Heart left ventricle (tissue), 13 donors: Measurements from ENCODE around the gene RSPRY1.

ENCODE experiments used
- POLR2A ChIP-seq, 2 donors: fragments of 450-650 bp; IDR thresholded peaks; one replicate each; pipeline ENCODE4 v1.6.1; 2017; ENCODE audit warnings: antibody characterized with exemption in 2 of 2, mild to moderate bottlenecking in 2 of 2, moderate library complexity in 2 of 2
- TF ChIP-seq, protein P1 (sequence below), 12 donors: fragments of 200-600 bp; sonication (generic) in 4 of 12; IDR thresholded peaks; one replicate each; pipeline versions ENCODE4 v1.5.0 to v1.8.0; 2018 to 2022; ENCODE audit warnings: antibody characterized with exemption in 12 of 12, mild to moderate bottlenecking in 5 of 12
- donor health status: ischemic (EF 13 %, LVEDD 7.1; RV severe dilation, severe dysfunction).
- donor health status: DM: no; HTN: yes; CAD: no.
- donor health status: DM: no; HTN: no; CAD: no.
- donor health status: ischemic (EF 25% LVEDD 6.9; RV normal size, moderate dysfunction).
- donor health status: ischemic (EF 25% LVEDD 5.7; RV mildly dilated, moderate dysfunction).
- donor health status: ischemic (EF 35%, LVEDD 5.7; RV mildly dilated, moderate dysfunction).
- donor health status: nonischemic (EF 11% LVEDD 7.7; RV severe dilation, severe dysfunction).
- donor health status: DM: yes; HTN: yes; CAD: no.
- donor health status: PGD.
- donor health status: ischemic (EF 29% LVEDD 5.4; RV normal size, mild dysfunction).
- donor health status: nonischemic (EF 23%, LVEDD 6.1; RV moderate dilation, normal function).

DNA sequence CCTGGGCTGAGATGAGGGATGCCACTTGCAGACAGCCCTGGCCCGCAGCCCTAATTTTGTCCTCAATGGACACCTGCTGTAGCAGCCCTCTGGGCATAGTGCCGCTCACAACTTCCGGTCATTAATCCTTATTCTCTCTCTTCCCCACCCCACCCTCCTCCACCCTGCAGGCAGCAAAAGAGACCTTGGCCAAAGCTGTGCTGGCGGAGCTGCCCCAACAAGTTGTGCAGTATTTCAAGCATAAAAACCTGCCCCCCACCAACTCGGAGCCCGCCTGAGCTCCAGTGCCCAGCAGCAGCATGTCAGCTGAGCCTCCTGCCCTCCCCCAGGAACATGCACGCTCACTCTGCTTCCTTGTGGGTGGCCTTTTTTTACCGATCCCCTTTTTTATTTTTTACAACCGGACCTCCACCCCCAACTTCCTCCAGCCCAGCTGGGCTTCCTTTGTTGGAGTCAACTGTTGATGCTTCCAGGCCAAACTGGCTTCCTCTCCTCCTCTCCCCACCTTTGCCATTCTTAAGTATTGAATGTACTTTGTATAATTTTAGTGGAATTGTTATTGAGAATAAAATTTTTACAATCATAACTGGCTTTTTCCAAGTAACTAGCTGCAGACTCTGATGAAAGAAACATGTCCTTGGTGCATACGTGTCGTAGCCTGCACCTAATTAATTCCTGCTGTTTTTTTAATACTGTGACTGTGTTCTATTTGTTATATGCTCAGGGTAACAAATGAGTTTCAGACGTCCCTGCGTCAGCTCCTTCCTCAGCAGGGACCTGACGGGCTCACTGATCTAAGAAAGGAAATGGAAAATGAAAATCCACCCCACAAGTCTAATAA is 38.5 kb upstream of the RSPRY1 start:
- TF ChIP-seq, protein P1, sequence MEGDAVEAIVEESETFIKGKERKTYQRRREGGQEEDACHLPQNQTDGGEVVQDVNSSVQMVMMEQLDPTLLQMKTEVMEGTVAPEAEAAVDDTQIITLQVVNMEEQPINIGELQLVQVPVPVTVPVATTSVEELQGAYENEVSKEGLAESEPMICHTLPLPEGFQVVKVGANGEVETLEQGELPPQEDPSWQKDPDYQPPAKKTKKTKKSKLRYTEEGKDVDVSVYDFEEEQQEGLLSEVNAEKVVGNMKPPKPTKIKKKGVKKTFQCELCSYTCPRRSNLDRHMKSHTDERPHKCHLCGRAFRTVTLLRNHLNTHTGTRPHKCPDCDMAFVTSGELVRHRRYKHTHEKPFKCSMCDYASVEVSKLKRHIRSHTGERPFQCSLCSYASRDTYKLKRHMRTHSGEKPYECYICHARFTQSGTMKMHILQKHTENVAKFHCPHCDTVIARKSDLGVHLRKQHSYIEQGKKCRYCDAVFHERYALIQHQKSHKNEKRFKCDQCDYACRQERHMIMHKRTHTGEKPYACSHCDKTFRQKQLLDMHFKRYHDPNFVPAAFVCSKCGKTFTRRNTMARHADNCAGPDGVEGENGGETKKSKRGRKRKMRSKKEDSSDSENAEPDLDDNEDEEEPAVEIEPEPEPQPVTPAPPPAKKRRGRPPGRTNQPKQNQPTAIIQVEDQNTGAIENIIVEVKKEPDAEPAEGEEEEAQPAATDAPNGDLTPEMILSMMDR (IDR thresholded peaks at IDR 0.05) = no peak
- no peak for TF ChIP-seq POLR2A (IDR thresholded peaks at IDR 0.05)
